ENCODE measurements around the gene ACOT13.
"Not testable (repeated sequence)": the region's sequence is repeated elsewhere in the genome, so short reads cannot be mapped to it uniquely, and the experiment has no call there.

The ACOT13 gene

DNA sequence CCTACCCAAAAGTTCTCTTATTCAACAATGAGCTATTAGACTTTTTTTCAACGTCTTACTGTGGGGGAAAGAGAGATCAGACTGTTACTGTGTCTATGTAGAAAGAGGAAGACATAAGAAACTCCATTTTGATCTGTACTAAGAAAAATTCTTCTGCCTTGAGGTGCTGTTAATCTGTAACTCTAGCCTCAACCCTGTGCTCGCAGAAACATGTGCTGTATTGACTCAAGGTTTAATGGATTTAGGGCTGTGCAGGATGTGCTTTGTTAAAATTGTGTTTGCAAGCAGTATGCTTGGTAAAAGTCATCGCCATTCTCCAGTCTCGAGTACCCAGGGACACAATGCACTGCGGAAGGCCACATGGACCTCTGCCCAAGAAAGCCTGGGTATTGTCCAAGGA, 5.1 kb upstream of the ACOT13 start:
- not testable (repeated sequence) for DNase-seq (ENCODE audit: extremely low read depth in 1 of 2, low read depth in 1 of 2)

DNA sequence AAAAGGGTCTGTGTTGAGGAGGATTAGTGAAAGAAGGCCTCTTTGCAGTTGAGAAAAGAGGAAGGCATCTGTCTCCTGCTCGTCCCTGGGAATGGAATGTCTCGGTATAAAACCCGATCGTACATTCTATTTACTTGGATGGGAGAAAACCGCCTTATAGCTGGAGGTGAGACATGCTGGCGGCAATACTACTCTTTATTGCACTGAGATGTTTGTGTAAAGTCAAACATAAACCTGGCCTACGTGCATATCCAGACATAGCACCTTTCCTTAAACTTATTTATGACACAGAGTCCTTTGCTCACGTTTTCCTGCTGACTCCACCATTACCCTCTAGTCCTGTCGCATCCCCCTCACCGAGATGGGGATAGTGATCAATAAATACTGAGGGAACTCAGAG, 4.6 kb upstream of the ACOT13 start:
- DNase-seq (ENCODE audit: extremely low read depth in 1 of 2, low read depth in 1 of 2), result no peak

DNA sequence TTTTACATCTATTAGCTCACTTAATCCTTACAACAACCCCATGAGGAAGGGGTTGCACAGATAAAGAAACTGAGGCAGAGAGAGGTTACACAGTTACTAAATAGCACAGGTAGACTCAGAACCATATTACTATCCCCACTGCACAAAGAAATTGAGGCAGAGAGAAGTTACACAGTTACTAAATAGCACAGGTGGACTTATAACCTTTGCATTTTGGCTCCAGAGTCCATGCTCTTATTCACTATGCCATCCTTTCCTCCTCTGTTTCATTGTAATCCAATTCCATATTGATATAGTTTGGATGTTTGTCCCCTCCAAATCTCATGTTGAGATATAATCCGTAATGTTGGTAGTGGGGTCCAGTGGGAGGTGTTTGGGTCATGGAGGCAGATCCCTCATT, 3.7 kb upstream of the ACOT13 start:
- DNase-seq (ENCODE audit: extremely low read depth in 1 of 2, low read depth in 1 of 2), result no peak

DNA sequence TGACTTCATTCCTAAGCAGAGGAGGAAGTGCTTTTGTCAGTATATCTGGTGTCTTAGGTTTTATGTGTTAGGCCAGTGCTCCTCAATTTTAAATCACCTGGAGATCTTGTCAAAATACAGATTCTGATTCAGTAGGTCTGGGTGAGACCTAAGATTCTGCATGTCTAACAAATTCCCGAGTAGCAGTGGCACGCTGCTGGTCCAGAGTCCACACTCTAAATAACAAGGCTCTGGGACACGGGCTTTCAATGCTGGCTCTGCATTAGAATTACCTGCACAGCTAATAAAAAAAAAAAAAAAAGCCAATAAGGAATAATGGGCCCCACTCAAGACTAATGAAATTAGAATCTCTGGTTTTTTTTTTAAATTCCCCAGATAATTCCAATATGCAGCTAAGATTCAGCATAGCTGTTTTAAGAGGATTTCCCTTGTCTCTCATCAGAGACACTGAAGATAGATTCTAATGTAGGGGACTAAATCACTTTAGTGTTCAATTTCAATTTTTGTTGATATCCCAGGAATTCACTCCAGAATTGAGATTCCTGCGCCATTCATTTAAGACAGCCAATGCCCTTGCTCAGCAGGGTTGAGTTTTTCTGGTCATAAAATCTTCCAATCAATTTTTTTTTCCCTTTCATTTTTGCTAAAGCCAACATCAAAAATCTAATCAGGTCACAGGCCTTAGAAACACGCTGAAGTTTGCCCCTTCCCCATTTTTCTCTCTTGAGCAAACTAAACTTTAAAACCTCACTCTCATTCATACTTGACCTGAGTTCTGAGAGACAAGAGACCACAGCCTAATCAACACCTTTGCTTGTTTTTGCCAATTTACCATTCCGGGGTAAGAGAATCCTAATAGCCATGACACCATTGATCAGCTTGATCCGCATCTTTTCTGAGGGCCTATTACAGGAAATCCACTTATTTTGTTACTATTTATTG, 2.6 kb upstream of the ACOT13 start:
- no peak for DNase-seq (ENCODE audit: extremely low read depth in 1 of 2, low read depth in 1 of 2)

DNA sequence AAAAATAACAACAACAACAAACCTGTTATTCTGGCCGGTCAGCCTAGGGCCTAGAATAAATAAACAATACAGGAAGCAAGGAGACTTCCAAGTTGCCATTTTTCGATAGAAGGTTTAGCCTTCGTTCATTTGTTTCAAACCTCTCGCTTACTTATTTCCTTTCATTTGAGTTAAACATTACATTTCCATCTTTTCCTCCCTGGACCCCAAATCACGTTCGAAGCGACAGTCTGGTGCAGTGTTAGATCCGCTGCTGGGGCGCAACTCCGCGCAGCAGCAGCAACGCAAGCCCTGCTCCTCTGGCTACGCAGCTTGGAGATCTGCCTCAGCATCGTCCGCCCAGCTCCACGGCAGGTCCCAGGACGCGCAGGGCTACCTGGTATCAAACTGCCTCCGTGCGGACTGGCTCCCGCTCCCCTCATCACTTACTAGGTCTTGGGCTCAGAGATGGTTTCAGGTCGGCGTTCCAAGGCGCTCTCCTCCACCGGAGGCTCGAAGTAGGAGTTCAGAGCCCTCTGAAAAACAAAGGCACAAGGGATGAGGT, 708 bp upstream of the ACOT13 start:
- DNase-seq (ENCODE audit: extremely low read depth in 1 of 2, low read depth in 1 of 2), result peak; percentile 4 to 7

DNA sequence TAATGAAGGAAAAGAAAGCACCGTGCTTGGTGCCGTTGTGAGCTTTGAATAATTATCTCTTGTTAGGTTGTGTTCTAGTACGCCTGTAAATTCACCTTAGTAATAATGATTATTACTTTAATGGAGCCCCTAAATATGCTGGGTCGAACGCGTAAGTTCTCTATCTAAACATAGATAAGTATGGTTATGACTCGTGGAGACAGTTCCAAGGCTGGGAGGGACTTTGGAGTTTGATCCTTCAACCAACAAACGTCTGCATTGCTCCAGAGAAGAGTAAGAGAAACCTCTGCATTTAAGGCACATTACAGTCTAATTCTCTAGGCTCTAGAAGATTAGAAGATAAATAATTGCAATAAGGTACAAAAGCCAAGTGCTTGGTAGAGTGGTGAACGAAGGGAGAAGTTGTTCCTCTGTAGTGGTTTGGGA, 514 bp downstream of the ACOT13 start:
- no peak for DNase-seq (ENCODE audit: extremely low read depth in 1 of 2, low read depth in 1 of 2)

DNA sequence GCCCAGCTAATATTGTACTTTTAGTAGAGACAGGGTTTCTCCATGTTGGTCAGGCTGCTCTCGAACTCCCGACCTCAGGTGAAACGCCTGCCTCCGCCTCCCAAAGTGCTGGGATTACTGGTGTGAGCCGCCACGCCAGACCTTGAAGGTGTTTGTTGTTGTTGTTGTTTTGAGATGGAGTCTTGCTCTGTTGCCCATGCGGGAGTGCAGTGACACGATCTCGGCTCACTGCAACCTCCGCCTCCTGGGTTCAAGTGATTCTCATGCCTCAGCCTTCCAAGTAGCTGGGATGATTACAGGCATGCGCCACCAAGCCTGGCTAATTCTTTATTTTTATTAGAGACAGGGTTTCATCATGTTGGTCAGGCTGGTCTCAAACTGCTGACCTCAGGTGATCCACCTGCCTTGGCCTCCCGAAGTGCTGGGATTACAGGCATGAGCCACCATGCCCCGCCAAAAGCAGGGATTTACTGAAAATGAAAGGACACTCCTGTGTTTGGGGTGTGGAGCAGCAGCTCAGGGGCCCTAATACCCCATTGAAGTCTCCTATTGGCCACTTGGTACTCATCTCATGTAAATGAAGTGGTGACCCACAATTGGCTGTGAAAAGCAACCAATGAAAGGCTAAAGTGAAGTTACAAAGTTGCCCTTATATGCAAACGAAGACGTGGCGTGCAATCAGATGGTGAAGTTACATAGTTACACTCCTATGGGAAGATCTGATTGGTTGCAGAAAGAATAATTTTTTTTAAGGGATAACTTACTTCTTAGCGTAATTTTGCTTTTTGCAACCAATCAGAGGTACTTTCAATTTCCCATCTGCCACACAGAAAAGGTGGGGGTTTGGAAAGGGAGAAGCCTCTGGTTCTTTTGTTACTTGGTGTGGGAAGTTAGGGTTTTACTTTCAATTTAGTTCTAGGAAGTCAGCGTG, 1.5 kb downstream of the ACOT13 start:
- not testable (repeated sequence) for DNase-seq (ENCODE audit: extremely low read depth in 1 of 2, low read depth in 1 of 2)

DNA sequence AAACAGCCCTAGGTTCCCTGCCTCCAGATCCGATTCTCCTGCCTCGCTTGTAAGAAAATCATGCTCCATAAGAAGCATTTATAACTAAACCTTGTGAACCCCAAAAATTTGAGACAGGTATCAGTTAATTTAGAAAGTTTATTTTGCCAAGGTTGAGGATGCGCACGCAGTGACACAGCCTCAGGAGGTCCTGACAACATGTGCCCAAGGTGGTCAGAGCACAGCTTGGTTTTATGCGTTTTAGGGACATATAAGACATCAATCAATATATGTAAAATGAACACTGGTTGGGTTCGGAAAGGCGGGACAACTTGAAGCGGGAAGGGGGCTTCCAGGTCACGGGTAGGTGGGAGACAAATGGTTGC, 2.1 kb downstream of the ACOT13 start:
- no peak for DNase-seq (ENCODE audit: extremely low read depth in 1 of 2, low read depth in 1 of 2)

DNA sequence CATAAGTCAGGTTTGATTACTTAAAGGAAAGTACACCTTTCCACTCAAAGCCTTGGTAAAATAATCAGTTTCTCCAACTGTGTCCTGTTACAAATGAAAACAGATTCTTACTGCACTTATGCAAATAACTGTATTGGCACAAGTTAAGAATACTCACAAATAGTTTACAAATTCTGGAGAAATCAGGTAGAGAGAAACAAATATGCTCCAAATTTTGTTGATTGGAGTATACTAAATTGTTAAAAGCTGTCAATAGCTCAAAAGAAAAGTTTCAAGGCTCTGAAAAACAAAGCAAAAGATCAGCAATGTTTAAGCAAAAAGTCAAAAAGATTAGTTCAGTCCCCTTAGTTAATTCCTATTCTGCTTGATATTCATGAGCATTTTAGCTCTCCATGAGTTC, 3.6 kb downstream of the ACOT13 start:
- not testable (repeated sequence) for DNase-seq (ENCODE audit: extremely low read depth in 1 of 2, low read depth in 1 of 2)

DNA sequence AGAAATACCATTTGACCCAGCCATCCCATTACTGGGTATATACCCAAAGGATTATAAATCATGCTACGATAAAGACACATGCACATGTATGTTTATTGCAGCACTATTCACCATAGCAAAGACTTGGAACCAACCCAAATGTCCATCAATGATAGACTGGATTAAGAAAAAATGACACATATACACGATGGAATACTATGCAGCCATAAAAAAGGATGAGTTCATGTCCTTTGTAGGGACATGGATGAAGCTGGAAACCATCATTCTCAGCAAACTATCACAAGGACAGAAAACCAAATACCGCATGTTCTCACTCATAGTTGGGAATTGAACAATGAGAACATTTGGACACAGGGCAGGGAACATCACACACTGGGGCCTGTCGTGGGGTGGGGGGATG, 4.2 kb downstream of the ACOT13 start:
- DNase-seq (ENCODE audit: extremely low read depth in 1 of 2, low read depth in 1 of 2), result not testable (repeated sequence)

DNA sequence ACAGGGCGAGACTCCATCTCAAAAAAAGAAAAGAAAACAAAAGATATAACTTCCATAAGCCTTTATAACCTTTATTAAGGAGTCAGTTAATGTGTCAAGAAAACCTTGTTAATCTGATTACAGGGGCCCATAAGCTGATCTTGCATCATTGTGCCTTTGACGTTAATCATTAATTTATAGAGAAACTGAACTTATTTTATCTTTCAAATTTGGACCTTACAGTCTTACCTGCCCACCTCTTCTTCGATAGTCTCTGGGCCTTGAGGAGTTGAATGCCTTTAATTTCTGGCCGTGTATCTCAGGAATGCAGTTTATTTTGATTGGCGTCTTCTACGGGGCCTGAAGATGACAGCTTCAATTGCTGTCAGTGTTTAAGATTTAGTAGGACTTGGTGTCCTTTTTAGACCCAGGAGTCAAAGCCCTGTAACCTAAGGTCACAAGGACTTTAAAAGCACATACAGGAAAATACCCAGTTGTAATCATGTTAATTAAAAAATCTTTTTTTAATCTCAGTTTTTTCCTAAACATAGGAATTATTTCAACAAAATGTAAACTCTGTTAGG, 5.8 kb downstream of the ACOT13 start:
- DNase-seq (ENCODE audit: extremely low read depth in 1 of 2, low read depth in 1 of 2), result no peak

DNA sequence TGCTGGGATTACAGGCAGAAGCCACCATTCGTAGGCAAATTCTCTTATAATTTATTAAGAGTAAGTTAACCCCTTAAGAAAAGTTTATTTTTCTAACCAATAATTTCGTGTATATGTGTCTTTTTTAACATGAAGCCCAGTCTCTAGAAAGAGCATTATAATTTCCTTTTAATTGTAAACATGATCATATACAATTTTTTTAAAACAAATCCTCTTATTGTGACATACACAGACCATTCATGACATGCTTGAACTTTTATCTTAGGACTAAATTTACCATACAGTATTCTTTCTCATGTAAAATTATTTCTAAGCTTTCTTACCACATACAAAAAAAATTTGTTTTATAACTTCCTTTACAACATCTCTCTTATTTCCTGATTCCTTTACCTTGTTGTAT, 6.7 kb downstream of the ACOT13 start:
- DNase-seq (ENCODE audit: extremely low read depth in 1 of 2, low read depth in 1 of 2), result no peak

DNA sequence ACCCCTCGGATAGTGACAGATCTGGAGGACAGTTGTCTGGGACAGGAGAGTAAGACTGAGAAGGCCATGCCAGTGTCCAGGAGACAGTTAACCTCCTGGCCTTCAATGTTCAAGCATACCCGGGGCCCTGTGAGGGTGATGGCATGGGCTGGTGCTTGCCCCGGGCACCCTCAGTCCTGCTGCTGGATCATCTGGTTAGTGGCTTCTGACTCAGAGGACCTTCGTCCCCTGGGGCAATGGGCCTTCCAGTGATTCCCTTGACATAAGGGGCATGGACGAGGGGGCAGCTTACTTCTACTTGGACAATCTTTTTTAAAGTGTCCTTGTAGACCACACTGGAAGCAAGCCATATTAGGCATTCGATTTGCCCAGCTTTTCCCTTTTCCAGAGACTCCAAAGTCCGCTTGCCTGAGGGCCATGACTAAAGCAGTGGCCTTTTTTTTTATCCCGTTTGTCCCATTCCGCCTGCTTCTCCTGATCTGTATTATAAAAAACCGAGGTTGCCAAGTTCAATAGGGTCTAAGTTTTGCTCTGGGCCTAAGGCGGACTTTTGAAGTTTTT, 12.0 kb downstream of the ACOT13 start:
- not testable (repeated sequence) for DNase-seq (ENCODE audit: extremely low read depth in 1 of 2, low read depth in 1 of 2)

DNA sequence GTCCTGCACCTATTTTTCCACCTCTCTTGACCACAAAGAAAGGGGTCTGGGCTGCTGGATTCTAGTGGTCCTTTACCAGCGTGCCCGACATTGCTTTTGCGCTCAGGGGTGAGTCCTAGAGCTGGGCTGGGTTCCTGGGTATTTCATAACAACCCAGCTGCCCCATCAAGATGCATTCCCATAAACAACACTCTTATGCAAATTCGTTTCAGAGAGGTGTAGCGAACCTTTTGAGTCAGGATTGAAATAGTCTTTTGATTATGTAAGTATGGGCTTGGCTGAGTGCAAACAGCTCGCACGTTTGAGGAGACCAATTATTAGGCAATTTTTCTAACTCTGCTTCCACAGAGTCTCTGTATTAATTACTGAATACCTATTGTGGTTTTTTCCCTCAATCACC, 13.7 kb downstream of the ACOT13 start:
- DNase-seq (ENCODE audit: extremely low read depth in 1 of 2, low read depth in 1 of 2), result no peak

DNA sequence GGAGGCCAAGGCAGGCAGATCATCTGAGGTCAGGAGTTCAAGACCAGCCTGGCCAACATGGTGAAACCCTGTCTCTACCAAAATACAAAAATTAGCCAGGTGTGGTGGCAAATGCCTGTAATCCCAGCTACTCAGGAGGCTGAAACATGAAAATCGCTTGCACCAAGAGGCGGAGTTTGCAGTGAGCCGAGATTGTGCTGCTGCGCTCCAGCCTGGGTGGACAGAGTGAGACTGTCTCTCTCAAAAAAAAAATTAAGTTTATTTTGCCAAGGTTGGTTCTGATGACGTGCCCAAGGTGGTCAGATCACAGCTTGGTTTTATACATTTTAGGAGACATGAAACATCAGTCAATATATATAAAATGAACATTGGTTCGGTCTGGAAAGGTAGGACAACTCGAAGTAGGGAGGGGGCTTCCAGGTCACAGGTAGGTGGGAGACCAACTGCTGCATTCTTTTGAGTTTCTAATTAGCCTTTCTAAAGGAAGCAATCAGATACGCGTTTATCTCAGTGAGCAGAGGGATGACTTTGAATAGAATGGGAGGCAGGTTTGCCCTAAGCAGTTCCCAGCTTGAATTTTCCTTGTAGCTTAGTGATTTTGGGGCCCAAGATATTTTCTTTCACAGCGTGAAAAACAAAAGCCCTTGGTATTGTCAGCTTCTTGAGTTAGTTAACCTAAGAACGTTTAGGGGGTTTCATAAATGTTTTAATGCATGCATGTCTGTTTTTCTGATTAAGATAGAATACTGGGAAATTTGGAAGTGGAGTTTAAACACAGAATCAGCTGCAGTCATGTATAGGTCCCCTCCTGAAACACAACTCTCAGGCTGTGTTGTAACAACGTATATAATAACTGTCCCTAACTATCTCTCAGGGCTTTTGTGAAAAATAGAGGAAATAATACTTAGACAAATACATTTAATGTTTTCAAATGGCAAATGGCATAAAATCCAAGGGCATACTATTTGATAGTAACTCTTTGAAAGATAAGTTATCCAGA, 16.7 kb downstream of the ACOT13 start:
- DNase-seq (ENCODE audit: extremely low read depth in 1 of 2, low read depth in 1 of 2), result no peak

DNA sequence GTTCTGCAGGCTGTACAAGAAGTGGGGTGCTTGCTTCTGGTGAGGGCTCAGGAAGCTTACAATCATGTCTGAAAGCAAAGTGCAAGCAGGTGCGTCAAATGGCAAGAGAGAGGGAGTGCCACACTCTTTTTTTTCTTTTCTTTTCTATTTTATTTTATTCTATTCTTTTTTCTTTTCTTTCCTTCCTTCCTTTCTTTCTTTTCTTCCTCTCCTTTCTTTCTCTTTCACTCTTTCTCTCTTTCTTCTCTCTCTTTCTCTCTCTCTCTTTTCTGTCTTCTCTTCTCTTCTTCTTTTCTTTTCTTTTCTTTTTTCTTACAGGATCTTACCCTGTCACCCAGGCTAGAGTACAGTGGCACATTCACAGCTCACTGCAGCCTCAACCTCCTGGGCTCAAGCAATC, 19.5 kb downstream of the ACOT13 start:
- DNase-seq (ENCODE audit: extremely low read depth in 1 of 2, low read depth in 1 of 2), result no peak

DNA sequence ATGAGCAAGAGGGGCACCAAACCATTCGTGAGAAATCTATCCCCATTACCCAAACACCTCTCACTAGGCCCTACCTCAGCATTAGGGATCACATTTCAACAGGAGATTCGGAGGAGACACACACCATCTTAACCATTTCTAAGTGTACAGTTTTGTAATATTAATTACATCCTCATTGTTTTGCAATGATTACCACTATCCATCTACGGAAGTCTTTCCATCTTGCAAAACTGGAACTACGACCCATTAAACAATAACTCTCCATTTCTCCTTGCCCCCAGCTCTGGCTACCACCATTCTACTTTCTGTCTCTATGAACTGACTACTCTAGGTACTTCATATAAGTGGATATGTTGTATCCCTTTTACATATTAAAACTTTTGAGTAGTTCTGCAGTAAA, 20.1 kb downstream of the ACOT13 start:
- DNase-seq (ENCODE audit: extremely low read depth in 1 of 2, low read depth in 1 of 2), result no peak

DNA sequence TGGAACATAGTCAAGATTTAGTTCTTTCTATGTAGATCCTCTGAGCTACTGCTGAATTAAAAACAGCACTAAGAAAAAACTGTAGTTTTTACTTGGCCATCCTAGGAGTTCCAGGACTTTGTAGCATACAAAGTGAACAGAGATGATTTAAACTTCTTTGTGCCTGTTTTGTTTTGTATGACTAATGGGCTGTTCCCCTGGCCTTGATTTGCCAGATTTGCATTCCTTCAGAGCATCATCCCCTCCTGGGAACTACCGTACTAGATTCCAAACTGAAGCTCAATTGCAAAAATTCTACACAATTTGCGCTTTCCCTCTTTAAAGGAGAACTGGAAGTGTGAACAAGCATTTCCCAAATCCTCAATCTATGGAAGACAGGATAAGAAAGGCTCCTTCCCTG, 23.1 kb downstream of the ACOT13 start:
- no peak for DNase-seq (ENCODE audit: extremely low read depth in 1 of 2, low read depth in 1 of 2)

DNA sequence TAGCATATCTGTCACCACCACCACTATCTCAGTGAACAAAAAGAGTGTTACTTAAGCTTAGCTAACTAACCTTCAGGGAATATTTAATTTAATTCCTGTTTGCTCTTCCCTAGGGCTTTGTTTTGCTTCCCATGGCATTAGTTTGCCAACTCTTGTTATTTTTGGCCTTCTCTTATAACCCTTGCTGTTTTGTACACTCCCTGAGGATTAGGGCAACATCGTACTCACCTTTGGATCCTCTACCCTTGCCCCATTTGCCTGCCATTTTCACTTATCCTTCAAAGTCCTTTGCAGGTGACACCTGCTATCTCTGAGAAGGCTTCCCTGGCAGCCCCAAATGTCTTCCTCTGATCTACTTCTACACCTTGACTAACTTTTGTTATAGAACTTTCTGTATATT, 23.7 kb downstream of the ACOT13 start:
- no peak for DNase-seq (ENCODE audit: extremely low read depth in 1 of 2, low read depth in 1 of 2)

DNA sequence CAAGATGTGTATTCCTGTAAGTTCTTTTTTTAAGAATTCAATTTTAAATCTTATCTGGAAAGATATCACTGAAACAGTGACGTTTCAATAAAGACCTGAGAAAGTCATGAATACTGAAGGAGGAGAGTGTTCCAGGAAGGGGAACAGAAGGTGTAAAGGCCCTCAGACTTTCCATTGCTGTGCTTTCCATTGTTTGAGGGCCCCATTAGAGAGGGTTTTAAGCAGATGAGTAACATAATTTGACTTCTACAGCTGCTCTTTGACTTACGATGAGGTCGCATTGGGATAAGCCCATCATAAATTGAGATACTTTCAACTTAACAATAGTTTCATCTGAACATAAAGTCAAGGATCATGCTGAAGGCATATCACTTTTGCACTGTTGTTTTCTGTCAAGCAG, 24.7 kb downstream of the ACOT13 start:
- no peak for DNase-seq (ENCODE audit: extremely low read depth in 1 of 2, low read depth in 1 of 2)

Data from stimulated activated CD8-positive, alpha-beta memory T cell treated with anti-CD3 and anti-CD28 coated beads, Interleukin-7, amount 100 ng/mL, for 48 hours (primary cell).